Ectodermal cell (in vitro differentiated cells): Measurements from ENCODE around the gene SV2B.

Experiments
- H3K27ac ChIP-seq: 2 replicates; pipeline ENCODE4 v1.7.0; 2013; ENCODE audit warnings: mild to moderate bottlenecking, low read depth, low read length; ENCODE audit not compliant: insufficient read depth, poor library complexity, severe bottlenecking
- H3K27me3 ChIP-seq: 2 replicates; pipeline ENCODE4 v1.7.0; 2013; ENCODE audit warnings: mild to moderate bottlenecking, low read length; ENCODE audit not compliant: insufficient read depth, control insufficient read depth, poor library complexity, severe bottlenecking
- H3K36me3 ChIP-seq: one replicate; pipeline ENCODE4 v1.7.0; 2013; ENCODE audit warnings: low read length; ENCODE audit not compliant: control insufficient read depth, insufficient read depth
- H3K4me1 ChIP-seq: one replicate; pipeline ENCODE4 v1.7.0; 2013; ENCODE audit warnings: low read length; ENCODE audit not compliant: control insufficient read depth, insufficient read depth
- H3K4me3 ChIP-seq: 2 replicates; pipeline ENCODE4 v1.7.0; 2013; ENCODE audit warnings: low read depth, low read length, control low read depth; ENCODE audit not compliant: insufficient read depth
- H3K9me3 ChIP-seq: 2 replicates; pipeline ENCODE4 v1.7.0; 2013; ENCODE audit warnings: mild to moderate bottlenecking, low read length, moderate library complexity; ENCODE audit not compliant: control insufficient read depth
- WGBS, 2 experiments: methylation state at CpG; one replicate each; pipeline ENCODE4 v1.1.7; 2013; ENCODE audit warnings: missing lambda C conversion rate in 2 of 2; 5-methylcytosine and 5-hydroxymethylcytosine counted together

Gene SV2B

GRCh38 chr15:91243826-91244225, 143.8 kb downstream of the SV2B start:
- H3K36me3 ChIP-seq = no peaks in the 10 kb centered on the region
- H3K27ac ChIP-seq = no peak overlapping the region
- 82 to 86% methylated on average over 2 of the region's 2 CpGs for WGBS, 2 experiments
- no peak overlapping the region for H3K4me3 ChIP-seq
- no peaks in the 10 kb centered on the region for H3K9me3 ChIP-seq
- peaks cover 3% of the 10 kb centered on the region for H3K4me1 ChIP-seq
- peaks cover 7% of the 10 kb centered on the region for H3K27me3 ChIP-seq

GRCh38 chr15:91244919-91245318, 144.9 kb downstream of the SV2B start:
- WGBS, 2 experiments = 95 to 100% methylated on average over 4 of the region's 4 CpGs
- H3K27me3 ChIP-seq = peaks cover 7% of the 10 kb centered on the region

DNA sequence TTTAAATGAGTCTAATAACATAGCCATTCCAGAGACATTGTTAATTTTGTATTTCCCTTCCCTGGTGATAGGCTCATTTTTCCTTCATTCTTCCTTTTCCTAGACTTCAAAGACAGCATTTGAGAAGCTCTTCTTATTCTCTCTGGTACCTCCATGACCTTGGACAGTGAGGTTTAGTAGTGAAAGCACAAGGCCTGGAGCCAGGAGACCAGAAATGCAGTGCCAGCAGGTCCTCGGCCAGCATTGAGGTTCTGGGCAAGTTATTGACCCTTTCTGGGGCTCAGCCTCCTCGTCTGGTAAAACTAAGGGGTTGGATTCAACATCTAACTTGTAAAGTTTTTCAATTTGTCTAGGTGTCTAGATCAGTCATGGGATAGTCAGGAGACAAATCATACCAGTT, 146.9 kb downstream of the SV2B start:
- Histone ChIP-seq H3K36me3 (no peaks in the 10 kb centered on the region), H3K9me3 (no peaks in the 10 kb centered on the region), H3K27ac (no peak overlapping the region), H3K27me3 (peaks cover 11% of the 10 kb centered on the region), H3K4me3 (no peak overlapping the region), H3K4me1 (no peaks in the 10 kb centered on the region)
- 70 to 84% methylated on average over 2 of the region's 2 CpGs for WGBS, 2 experiments

More at GRCh38 chr15:91244919-91245318, 144.9 kb downstream of the SV2B start:
- Histone ChIP-seq H3K27ac (no peak overlapping the region), H3K9me3 (no peaks in the 10 kb centered on the region), H3K4me3 (no peak overlapping the region), H3K4me1 (no peaks in the 10 kb centered on the region), H3K36me3 (no peaks in the 10 kb centered on the region)

DNA sequence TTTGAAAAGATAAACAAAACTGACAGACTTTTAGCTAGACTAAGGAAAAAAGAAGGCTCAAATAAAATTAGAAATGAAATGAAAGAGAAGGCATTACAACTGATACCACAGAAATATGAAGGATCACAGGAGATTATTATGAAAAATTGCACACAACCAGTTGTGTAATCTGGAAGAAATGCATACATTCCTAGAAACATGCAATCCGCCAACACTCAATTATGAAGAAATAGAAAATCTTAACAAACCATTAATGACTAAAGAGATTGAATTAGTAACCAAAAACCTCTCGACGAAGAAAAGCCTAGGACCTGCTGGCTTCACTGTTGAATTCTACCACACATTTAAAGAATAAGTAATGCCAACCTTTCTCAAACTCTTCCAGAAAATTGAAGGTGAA, 149.5 kb downstream of the SV2B start:
- H3K36me3 ChIP-seq = no peaks in the 10 kb centered on the region
- H3K4me1 ChIP-seq = no peaks in the 10 kb centered on the region
- H3K27ac ChIP-seq = no peak overlapping the region
- H3K4me3 ChIP-seq = no peak overlapping the region
- peaks cover 5% of the 10 kb centered on the region for H3K27me3 ChIP-seq
- no peaks in the 10 kb centered on the region for H3K9me3 ChIP-seq
- 86 to 90% methylated on average over 2 to 3 of the region's 3 CpGs for WGBS, 2 experiments

DNA sequence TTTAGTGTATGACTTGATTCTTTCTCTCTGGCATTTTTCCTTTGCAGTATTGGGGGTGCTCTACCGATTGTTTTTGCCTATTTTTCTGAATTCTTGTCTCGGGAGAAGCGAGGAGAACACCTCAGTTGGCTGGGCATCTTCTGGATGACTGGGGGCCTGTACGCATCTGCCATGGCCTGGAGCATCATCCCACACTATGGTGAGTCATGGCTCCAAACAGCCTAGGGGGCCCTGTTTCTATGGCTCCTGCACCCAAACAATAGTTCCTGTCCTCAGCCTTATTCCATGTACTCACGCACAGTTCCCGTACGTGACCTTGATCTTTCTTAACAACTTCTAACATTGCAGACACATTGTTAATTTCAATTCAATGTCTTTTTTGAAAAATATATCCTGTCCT, 152.3 kb downstream of the SV2B start:
- 91 to 92% methylated on average over 7 of the region's 7 CpGs for WGBS, 2 experiments
- Histone ChIP-seq H3K27ac (no peak overlapping the region), H3K9me3 (no peaks in the 10 kb centered on the region)

GRCh38 chr15:91252756-91253155, 152.7 kb downstream of the SV2B start:
- H3K27ac ChIP-seq = no peak overlapping the region
- H3K4me1 ChIP-seq = no peaks in the 10 kb centered on the region
- 89 to 92% methylated on average over 2 of the region's 2 CpGs for WGBS, 2 experiments

More for the DNA sequence above, 152.3 kb downstream of the SV2B start:
- peaks cover 5% of the 10 kb centered on the region for H3K27me3 ChIP-seq
- H3K4me1 ChIP-seq = no peaks in the 10 kb centered on the region
- H3K4me3 ChIP-seq = no peak overlapping the region
- H3K36me3 ChIP-seq = no peaks in the 10 kb centered on the region

GRCh38 chr15:91253605-91254004, 153.5 kb downstream of the SV2B start:
- WGBS, 2 experiments = 89 to 100% methylated on average over 3 of the region's 3 CpGs
- peaks cover 5% of the 10 kb centered on the region for H3K27me3 ChIP-seq
- H3K36me3 ChIP-seq = no peaks in the 10 kb centered on the region
- no peaks in the 10 kb centered on the region for H3K9me3 ChIP-seq
- no peaks in the 10 kb centered on the region for H3K4me1 ChIP-seq
- H3K27ac ChIP-seq = no peak overlapping the region
- no peak overlapping the region for H3K4me3 ChIP-seq

More at GRCh38 chr15:91252756-91253155, 152.7 kb downstream of the SV2B start:
- Histone ChIP-seq H3K4me3 (no peak overlapping the region), H3K27me3 (peaks cover 5% of the 10 kb centered on the region), H3K9me3 (no peaks in the 10 kb centered on the region), H3K36me3 (no peaks in the 10 kb centered on the region)

DNA sequence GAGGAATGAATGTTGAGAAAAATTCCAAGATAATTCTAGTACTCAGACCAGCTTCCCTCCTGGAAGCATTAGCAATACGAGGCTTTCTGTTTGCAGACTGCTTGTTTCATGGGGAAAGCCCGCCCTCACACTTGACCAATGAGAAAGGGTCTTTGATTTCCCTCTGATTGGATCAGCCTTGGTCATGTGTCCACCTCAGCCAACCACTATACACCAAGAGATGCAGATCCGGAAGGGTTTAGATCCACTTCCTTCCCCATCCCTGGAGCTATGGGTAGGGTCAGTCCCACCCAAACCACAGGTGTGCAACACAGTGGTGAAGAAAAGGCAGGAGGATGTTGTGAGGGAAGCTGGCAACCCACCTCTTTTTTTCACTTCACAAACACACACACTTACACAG, 154.7 kb downstream of the SV2B start:
- H3K4me3 ChIP-seq = no peak overlapping the region
- no peak overlapping the region for H3K27ac ChIP-seq
- WGBS, 2 experiments = 91 to 92% methylated on average over 2 to 3 of the region's 3 CpGs
- H3K9me3 ChIP-seq = no peaks in the 10 kb centered on the region
- H3K4me1 ChIP-seq = no peaks in the 10 kb centered on the region
- peaks cover 5% of the 10 kb centered on the region for H3K27me3 ChIP-seq
- H3K36me3 ChIP-seq = no peaks in the 10 kb centered on the region

GRCh38 chr15:91255670-91256192, 155.7 kb downstream of the SV2B start:
- no peak overlapping the region for H3K4me3 ChIP-seq
- H3K27me3 ChIP-seq = no peaks in the 10 kb centered on the region
- no peaks in the 10 kb centered on the region for H3K4me1 ChIP-seq
- no peaks in the 10 kb centered on the region for H3K9me3 ChIP-seq
- no peaks in the 10 kb centered on the region for H3K36me3 ChIP-seq
- no peak overlapping the region for H3K27ac ChIP-seq
- WGBS, 2 experiments = 89% methylated on average over 3 of the region's 3 CpGs

DNA sequence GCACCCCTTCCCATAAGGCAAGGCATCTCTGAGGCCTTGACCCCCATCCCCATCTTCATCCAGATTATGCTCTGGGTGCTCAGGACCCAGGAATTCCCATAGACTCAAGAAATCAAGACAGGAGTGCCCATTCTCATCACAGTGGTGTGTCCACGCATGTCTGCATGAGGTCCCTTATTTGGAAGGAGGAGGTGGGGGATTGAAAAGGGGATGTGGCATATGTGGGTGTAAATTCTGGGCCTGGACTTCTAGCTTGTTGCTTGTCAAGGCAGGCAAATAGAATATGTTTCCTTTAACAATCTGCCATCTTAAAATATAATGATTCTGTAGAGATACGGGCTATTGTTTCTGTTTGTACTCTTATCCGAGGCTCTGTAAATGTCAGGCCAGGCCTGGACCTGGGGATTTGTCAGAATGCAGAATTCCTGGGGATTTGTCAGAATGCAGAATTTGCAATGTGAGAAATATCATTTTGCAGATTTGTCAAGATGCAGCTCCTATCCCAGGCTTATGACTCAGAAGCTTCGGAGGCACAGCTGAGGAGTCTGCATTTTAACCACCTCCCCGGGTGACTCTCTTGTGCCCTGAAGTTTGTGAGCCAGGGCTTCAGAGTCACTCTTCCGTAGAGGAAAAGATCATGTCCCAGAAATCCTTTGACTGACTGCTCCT, 157.8 kb downstream of the SV2B start:
- Histone ChIP-seq H3K27me3 (no peaks in the 10 kb centered on the region), H3K4me1 (no peaks in the 10 kb centered on the region), H3K27ac (no peak overlapping the region), H3K9me3 (no peaks in the 10 kb centered on the region), H3K4me3 (no peak overlapping the region), H3K36me3 (no peaks in the 10 kb centered on the region)
- 90 to 96% methylated on average over 6 of the region's 6 CpGs for WGBS, 2 experiments
